Peyer's patch (tissue), 4 donors: ENCODE measurements around the gene ZNF80.

ENCODE experiments used
- POLR2A ChIP-seq, 2 donors: fragments of 450-650 bp; IDR thresholded peaks; one replicate each; pipeline ENCODE4 v1.5.1; 2017; ENCODE audit warnings: antibody characterized with exemption in 2 of 2, mild to moderate bottlenecking in 2 of 2, moderate library complexity in 2 of 2
- TF ChIP-seq, protein P1 (sequence below), 6 experiments: fragments of 450-650 bp in 4 of 6; fragments of 200-600 bp in 2 of 6; sonication (generic) in 1 of 6; IDR thresholded peaks; one replicate each; pipeline ENCODE4 v1.5.1; 2017 to 2019; ENCODE audit warnings: antibody characterized with exemption in 6 of 6, mild to moderate bottlenecking in 3 of 6, moderate library complexity in 1 of 6

DNA sequence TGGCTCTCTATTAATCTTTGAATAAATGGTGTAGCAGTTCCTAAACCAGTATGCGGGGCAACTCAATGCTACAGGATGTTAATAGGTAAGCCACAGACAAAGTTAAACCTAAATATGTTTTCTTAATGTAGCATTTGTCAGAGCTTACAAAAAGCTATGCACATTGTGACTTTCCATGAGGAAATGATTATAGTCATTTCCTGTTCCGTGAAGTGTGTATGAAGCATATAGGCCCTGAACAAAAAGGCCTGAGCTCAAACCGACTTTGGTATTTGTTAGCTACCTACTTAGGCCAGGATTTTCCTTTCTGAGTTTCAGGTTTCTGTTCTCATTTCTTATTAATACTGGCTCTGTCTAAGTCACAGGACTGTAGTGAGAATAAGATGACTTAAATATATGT lies 14.2 kb downstream of the ZNF80 start:
- TF ChIP-seq POLR2A (IDR thresholded peaks at IDR 0.05), result no peak
- TF ChIP-seq, protein P1, sequence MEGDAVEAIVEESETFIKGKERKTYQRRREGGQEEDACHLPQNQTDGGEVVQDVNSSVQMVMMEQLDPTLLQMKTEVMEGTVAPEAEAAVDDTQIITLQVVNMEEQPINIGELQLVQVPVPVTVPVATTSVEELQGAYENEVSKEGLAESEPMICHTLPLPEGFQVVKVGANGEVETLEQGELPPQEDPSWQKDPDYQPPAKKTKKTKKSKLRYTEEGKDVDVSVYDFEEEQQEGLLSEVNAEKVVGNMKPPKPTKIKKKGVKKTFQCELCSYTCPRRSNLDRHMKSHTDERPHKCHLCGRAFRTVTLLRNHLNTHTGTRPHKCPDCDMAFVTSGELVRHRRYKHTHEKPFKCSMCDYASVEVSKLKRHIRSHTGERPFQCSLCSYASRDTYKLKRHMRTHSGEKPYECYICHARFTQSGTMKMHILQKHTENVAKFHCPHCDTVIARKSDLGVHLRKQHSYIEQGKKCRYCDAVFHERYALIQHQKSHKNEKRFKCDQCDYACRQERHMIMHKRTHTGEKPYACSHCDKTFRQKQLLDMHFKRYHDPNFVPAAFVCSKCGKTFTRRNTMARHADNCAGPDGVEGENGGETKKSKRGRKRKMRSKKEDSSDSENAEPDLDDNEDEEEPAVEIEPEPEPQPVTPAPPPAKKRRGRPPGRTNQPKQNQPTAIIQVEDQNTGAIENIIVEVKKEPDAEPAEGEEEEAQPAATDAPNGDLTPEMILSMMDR (IDR thresholded peaks at IDR 0.05), result no peak
